K562 (cell line): ENCODE data around the gene LMTK2. TPM values are rescaled to one million over a fixed set of nuclear protein-coding genes. Genes with fewer than 3 reads are reported as not detected.

Experiments used
- DIDO1 ChIP-seq: fragments of 450-650 bp; IDR thresholded peaks from 2 replicates; pipeline ENCODE4 v1.6.1; 2016; ENCODE audit warnings: low read depth, missing biosample characterization, missing genetic modification characterization
- FOXM1 ChIP-seq, 2 experiments: fragments of 450-650 bp in 1 of 2; sonication (generic) in 1 of 2; formaldehyde crosslinking in 1 of 2; IDR thresholded peaks; 2 replicates each; pipeline versions ENCODE4 v1.6.1 to v1.9.0; 2017 to 2022; ENCODE audit warnings: low read depth in 2 of 2, mild to moderate bottlenecking in 2 of 2, missing genetic modification reagents in 1 of 2, moderate library complexity in 1 of 2
- POLR2G ChIP-seq: fragments of 200-400 bp; formaldehyde crosslinking; IDR thresholded peaks from 2 replicates; pipeline ENCODE4 v1.6.1; 2017; ENCODE audit warnings: low read depth, mild to moderate bottlenecking, antibody characterized with exemption, low read length, moderate library complexity
- ZFP36 ChIP-seq: fragments of 150-350 bp; IDR thresholded peaks from 2 replicates; pipeline ENCODE4 v1.6.1; 2018; ENCODE audit warnings: low read length, low read depth; ENCODE audit not compliant: partially characterized antibody
- ZFPM2 ChIP-seq: fragments of 250-450 bp; sonication (Bioruptor Pico); IDR thresholded peaks from 2 replicates; pipeline ENCODE4 v1.5.1; 2022; ENCODE audit warnings: mild to moderate bottlenecking
- ZMIZ1 ChIP-seq, 2 experiments: fragments of 150-350 bp in 1 of 2; IDR thresholded peaks; 2 replicates each; pipeline ENCODE4 v1.6.1; 2012 to 2016; ENCODE audit warnings: low read depth in 2 of 2, low read length in 2 of 2, mild to moderate bottlenecking in 1 of 2, moderate library complexity in 1 of 2
- polyA plus RNA-seq, 8 experiments: library from polyadenylated mRNA; depleted of rRNA in 4 of 8; stranded (reverse) in 5 of 8; unstranded in 3 of 8; fragments of >200 nt; fragmentation: Nextera tagmentation in 2 of 8; fragmentation: Illumina TruSeq in 1 of 8; extraction: Ambion mirVana in 2 of 8; extraction: Trizol in 1 of 8; gene quantifications; 2 replicates each; pipeline versions ENCODE4 v1.2.1 to v1.2.3, GENCODE V29; 2011 to 2014; ENCODE audit warnings: inconsistent platforms in 1 of 8, missing spikeins in 1 of 8
- total RNA-seq, 7 experiments: library from RNA; depleted of rRNA in 6 of 7; stranded (reverse); fragments of >200 nt in 6 of 7; fragmentation: Illumina TruSeq in 2 of 7; extraction: Trizol in 2 of 7; gene quantifications; 2 replicates each; pipeline versions ENCODE4 v1.2.1 to v1.2.3, GENCODE V29; 2011 to 2021; ENCODE audit warnings: low replicate concordance in 1 of 7
- TF ChIP-seq, protein P1 (sequence below): fragments of 450-650 bp; formaldehyde crosslinking; IDR thresholded peaks from 2 replicates; pipeline ENCODE4 v1.4.0; 2022; ENCODE audit warnings: mild to moderate bottlenecking, moderate library complexity

Gene LMTK2
- total and polyA plus RNA-seq, 9 of the 15 experiments (the other 6 are each of a cell fraction or from before 2014, with no cell fraction given) = 0.78 to 16.4 (median 6.3) TPM

GRCh38 chr7:98133181-98133580 is 26.5 kb downstream of the LMTK2 start (continued):
- TF ChIP-seq DIDO1 (tag) (no peak), ZMIZ1 (IDR thresholded peaks at IDR 0.05; ENCODE audit: low read depth in 2 of 2, low read length in 2 of 2) (peak in 1 of 2 experiments; percentile 34; a peak in 1 of 4 replicates), ZFPM2 (CRISPR knock-in tag) (no peak), POLR2G (no peak), ZFP36 (no peak), FOXM1 (IDR thresholded peaks at IDR 0.05; ENCODE audit: low read depth) (peak; percentile 69; the same call in 1 of the 2 replicates), FOXM1 (CRISPR knock-in tag; IDR thresholded peaks at IDR 0.05; ENCODE audit: low read depth) (no peak)
- TF ChIP-seq, protein P1, sequence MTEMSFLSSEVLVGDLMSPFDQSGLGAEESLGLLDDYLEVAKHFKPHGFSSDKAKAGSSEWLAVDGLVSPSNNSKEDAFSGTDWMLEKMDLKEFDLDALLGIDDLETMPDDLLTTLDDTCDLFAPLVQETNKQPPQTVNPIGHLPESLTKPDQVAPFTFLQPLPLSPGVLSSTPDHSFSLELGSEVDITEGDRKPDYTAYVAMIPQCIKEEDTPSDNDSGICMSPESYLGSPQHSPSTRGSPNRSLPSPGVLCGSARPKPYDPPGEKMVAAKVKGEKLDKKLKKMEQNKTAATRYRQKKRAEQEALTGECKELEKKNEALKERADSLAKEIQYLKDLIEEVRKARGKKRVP (CRISPR knock-in tag) = no peak
- TF ChIP-seq, all 486 proteins: peak for 69
